Erythroblast (primary cell): ENCODE data around the gene LMO3.

ENCODE experiments used
- GATA1 ChIP-seq: IDR thresholded peaks from 2 replicates; pipeline ENCODE4 v1.6.1; 2011; ENCODE audit warnings: low read depth, mild to moderate bottlenecking, control low read depth, low read length, moderate library complexity
- POLR2A ChIP-seq: IDR thresholded peaks from 2 replicates; pipeline ENCODE4 v1.6.1; 2011; ENCODE audit warnings: mild to moderate bottlenecking, low read length

- TF ChIP-seq POLR2A (no peak), GATA1 (no peak)
These were observed 17.1 kb downstream of the LMO3 start for GRCh38 chr12:16588812-16589211.
